Endothelial cell of umbilical vein (primary cell): ENCODE data around the gene PFDN4.

Experiments
- CTCF ChIP-seq, 2 donors: IDR thresholded peaks; 1 replicate in 1 of 2; 2 replicates in 1 of 2; pipeline ENCODE4 v1.5.1; 2011; ENCODE audit warnings: low read length in 2 of 2, mild to moderate bottlenecking in 2 of 2, moderate library complexity in 2 of 2, control low read depth in 1 of 2, inconsistent platforms in 1 of 2, low read depth in 1 of 2; ENCODE audit not compliant: insufficient read depth in 1 of 2; ENCODE audit errors: extremely low read depth in 1 of 2
- EZH2 ChIP-seq: IDR thresholded peaks from 2 replicates; pipeline ENCODE4 v1.6.1; 2012; ENCODE audit warnings: borderline replicate concordance, low read depth, mild to moderate bottlenecking, moderate library complexity, low read length, inconsistent platforms; ENCODE audit not compliant: severe bottlenecking
- GATA2 ChIP-seq: IDR thresholded peaks from 2 replicates; pipeline ENCODE4 v1.7.0; 2011; ENCODE audit warnings: low read depth, mild to moderate bottlenecking, moderate library complexity, mixed read lengths, low read length; ENCODE audit not compliant: insufficient read length, insufficient read depth
- POLR2A ChIP-seq: IDR thresholded peaks from 2 replicates; pipeline ENCODE4 v1.6.1; 2012; ENCODE audit warnings: low read depth, mild to moderate bottlenecking, control low read depth, low read length

GRCh38 chr20:54218470-54218869 is 10.6 kb downstream of the PFDN4 start:
- TF ChIP-seq POLR2A, result no peak
- no peak for TF ChIP-seq CTCF (IDR thresholded peaks at IDR 0.05; ENCODE audit: extremely low read depth in 1 of 2, insufficient read depth in 1 of 2, low read depth in 1 of 2, low read length in 2 of 2)
- no peak for TF ChIP-seq EZH2
- TF ChIP-seq GATA2, result no peak
